Measurements from ENCODE around the gene EBI3. TPM values are rescaled to one million over a fixed set of nuclear protein-coding genes. Genes with fewer than 3 reads are reported as not detected.
A peak's percentile ranks its signal among the peaks of the same experiment; 100 is the strongest.
"Not testable (repeated sequence)": the region's sequence is repeated elsewhere in the genome, so short reads cannot be mapped to it uniquely, and the experiment has no call there.

The EBI3 gene
- total RNA-seq, 1 donor from 2014 or later, result not detected

GRCh38 chr19:4278419-4279266, 49.3 kb downstream of the EBI3 start, which contains the start of gene SHD:
Gene SHD, plus strand, starts transcription at chr19:4279266. Its CDS starts 798 bp downstream, at chr19:4280064.
- Mint-ChIP-seq H3K36me3 (ENCODE audit: insufficient read depth) (no peaks in the 10 kb centered on the region), H3K4me1 (ENCODE audit: low read depth) (peaks cover 4% of the 10 kb centered on the region), H3K27me3 (peaks cover 43% of the 10 kb centered on the region), H3K27ac (peak within 1 kb of the TSS; percentile 37), H3K4me3 (ENCODE audit: low read depth) (peak within 1 kb of the TSS; percentile 68), H3K9me3 (ENCODE audit: low read depth) (no peaks in the 10 kb centered on the region)
- no peak for DNase-seq (ENCODE audit: low spot score, unreplicated experiment)
- TF ChIP-seq, protein P1, sequence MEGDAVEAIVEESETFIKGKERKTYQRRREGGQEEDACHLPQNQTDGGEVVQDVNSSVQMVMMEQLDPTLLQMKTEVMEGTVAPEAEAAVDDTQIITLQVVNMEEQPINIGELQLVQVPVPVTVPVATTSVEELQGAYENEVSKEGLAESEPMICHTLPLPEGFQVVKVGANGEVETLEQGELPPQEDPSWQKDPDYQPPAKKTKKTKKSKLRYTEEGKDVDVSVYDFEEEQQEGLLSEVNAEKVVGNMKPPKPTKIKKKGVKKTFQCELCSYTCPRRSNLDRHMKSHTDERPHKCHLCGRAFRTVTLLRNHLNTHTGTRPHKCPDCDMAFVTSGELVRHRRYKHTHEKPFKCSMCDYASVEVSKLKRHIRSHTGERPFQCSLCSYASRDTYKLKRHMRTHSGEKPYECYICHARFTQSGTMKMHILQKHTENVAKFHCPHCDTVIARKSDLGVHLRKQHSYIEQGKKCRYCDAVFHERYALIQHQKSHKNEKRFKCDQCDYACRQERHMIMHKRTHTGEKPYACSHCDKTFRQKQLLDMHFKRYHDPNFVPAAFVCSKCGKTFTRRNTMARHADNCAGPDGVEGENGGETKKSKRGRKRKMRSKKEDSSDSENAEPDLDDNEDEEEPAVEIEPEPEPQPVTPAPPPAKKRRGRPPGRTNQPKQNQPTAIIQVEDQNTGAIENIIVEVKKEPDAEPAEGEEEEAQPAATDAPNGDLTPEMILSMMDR (IDR thresholded peaks at IDR 0.05; ENCODE audit: unreplicated experiment), result no peak

DNA sequence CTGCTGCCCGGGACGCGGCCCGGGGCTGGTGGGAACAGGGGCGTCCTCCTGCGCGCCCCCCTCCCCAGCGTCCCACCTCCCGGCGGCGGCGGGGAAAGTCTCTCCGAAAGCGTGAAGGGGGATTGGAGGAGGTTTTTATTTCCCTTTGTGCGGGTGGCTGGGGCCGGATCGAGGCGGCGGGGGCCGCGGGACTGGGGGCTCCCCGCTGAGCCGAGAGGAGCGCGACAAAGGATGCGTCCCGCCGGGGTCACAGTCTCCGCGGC, 49.9 kb downstream of the EBI3 start:
- Mint-ChIP-seq H3K36me3 (ENCODE audit: insufficient read depth) (no peaks in the 10 kb centered on the region), H3K27ac (no peak overlapping the region), H3K9me3 (ENCODE audit: low read depth) (no peaks in the 10 kb centered on the region), H3K27me3 (peaks cover 43% of the 10 kb centered on the region), H3K4me3 (ENCODE audit: low read depth) (no peak overlapping the region), H3K4me1 (ENCODE audit: low read depth) (peaks cover 4% of the 10 kb centered on the region)
- TF ChIP-seq, protein P1 (IDR thresholded peaks at IDR 0.05; ENCODE audit: unreplicated experiment), result no peak
- no peak for DNase-seq (ENCODE audit: low spot score, unreplicated experiment)

- TF ChIP-seq, protein P1 (IDR thresholded peaks at IDR 0.05; ENCODE audit: unreplicated experiment), result no peak
- DNase-seq (ENCODE audit: low spot score, unreplicated experiment), result no peak
- peaks cover 45% of the 10 kb centered on the region for H3K27me3 Mint-ChIP-seq
- peaks cover 4% of the 10 kb centered on the region for H3K4me1 Mint-ChIP-seq (ENCODE audit: low read depth)
- H3K36me3 Mint-ChIP-seq (ENCODE audit: insufficient read depth), result no peaks in the 10 kb centered on the region
- H3K27ac Mint-ChIP-seq, result peak overlapping the region; percentile 37
- H3K9me3 Mint-ChIP-seq (ENCODE audit: low read depth), result no peaks in the 10 kb centered on the region
- H3K4me3 Mint-ChIP-seq (ENCODE audit: low read depth), result peak overlapping the region; percentile 68
Observed at GRCh38 chr19:4279530-4280422, 50.5 kb downstream of the EBI3 start.

- Mint-ChIP-seq H3K27ac (no peak overlapping the region), H3K4me3 (ENCODE audit: low read depth) (no peak overlapping the region), H3K36me3 (ENCODE audit: insufficient read depth) (no peaks in the 10 kb centered on the region), H3K27me3 (peaks cover 33% of the 10 kb centered on the region), H3K4me1 (ENCODE audit: low read depth) (peaks cover 2% of the 10 kb centered on the region), H3K9me3 (ENCODE audit: low read depth) (no peaks in the 10 kb centered on the region)
- TF ChIP-seq, protein P1 (IDR thresholded peaks at IDR 0.05; ENCODE audit: unreplicated experiment), result no peak
- DNase-seq (ENCODE audit: low spot score, unreplicated experiment), result no peak
Observed at GRCh38 chr19:4284176-4284958, 55.0 kb downstream of the EBI3 start.

DNA sequence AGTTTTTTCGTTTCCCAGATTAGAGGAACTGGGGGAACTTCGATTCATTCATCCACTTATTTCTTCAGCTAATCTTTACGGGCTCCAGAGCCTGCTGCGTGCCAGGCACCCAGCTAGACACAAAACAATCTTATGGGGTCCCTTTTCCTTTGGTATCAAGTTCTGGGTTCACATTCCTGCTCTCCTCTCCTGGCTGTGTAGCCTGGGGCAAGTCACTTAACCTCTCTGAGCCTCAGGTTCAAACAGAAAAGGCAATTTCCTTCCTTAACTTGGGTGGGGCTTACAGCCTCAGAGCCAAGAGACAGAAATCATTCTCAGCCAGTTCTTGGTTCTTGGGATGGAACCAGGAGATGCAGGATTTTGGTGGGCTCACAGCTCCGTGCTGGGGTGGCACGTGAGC, 55.7 kb downstream of the EBI3 start:
- TF ChIP-seq, protein P1 (IDR thresholded peaks at IDR 0.05; ENCODE audit: unreplicated experiment), result no peak
- Mint-ChIP-seq H3K36me3 (ENCODE audit: insufficient read depth) (no peaks in the 10 kb centered on the region), H3K9me3 (ENCODE audit: low read depth) (no peaks in the 10 kb centered on the region), H3K27ac (no peak overlapping the region), H3K4me1 (ENCODE audit: low read depth) (no peaks in the 10 kb centered on the region), H3K27me3 (peaks cover 29% of the 10 kb centered on the region), H3K4me3 (ENCODE audit: low read depth) (no peak overlapping the region)
- DNase-seq (ENCODE audit: low spot score, unreplicated experiment), result no peak

DNA sequence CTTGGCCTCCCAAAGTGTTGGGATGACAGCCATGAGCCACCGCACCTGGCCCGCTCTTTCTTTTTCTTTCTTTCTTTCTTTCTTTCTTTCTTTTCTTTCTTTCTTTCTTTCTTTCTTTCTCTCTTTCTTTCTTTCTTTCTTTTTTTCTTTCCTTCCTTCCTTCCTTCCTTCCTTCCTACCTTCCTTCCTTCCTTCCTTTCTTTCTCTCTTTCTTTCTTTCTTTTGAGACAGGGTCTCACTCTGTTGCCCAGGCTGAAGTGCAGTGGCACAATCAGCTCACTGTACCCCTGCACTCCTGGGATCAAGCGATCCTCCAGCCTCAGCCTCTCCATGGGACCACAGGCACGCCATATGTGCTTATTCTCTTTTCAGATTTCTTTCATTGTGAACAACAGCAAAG, 56.8 kb downstream of the EBI3 start:
- not testable (repeated sequence) for H3K9me3 Mint-ChIP-seq (ENCODE audit: low read depth); H3K4me3 Mint-ChIP-seq (ENCODE audit: low read depth); DNase-seq (ENCODE audit: low spot score, unreplicated experiment); H3K4me1 Mint-ChIP-seq (ENCODE audit: low read depth); H3K27ac Mint-ChIP-seq; H3K36me3 Mint-ChIP-seq (ENCODE audit: insufficient read depth)
- peaks cover 17% of the 10 kb centered on the region for H3K27me3 Mint-ChIP-seq
